Tongue (tissue), 2 donors: ENCODE results near the gene PMS1. TPM values are rescaled to one million over a fixed set of nuclear protein-coding genes. Genes with fewer than 3 reads are reported as not detected.
"Not testable (repeated sequence)": the region's sequence is repeated elsewhere in the genome, so short reads cannot be mapped to it uniquely, and the experiment has no call there.

Experiments used
- DNase-seq: peaks from one replicate; pipeline ENCODE4 v3.0.0-alpha.2; 2015
- total RNA-seq: library from RNA; depleted of rRNA; stranded (reverse); fragments of >200 nt; gene quantifications from one replicate; pipeline ENCODE4 v1.2.3, GENCODE V29; 2014

The PMS1 gene
- total RNA-seq, 1 donor from 2014 or later, result 31.3 TPM

GRCh38 chr2:189818249-189819038 is 34.2 kb downstream of the PMS1 start:
- no peak for DNase-seq

GRCh38 chr2:189819297-189819704 is 35.1 kb downstream of the PMS1 start:
- no peak for DNase-seq

GRCh38 chr2:189821953-189822748 is 37.9 kb downstream of the PMS1 start:
- no peak for DNase-seq

GRCh38 chr2:189824694-189825396 is 40.6 kb downstream of the PMS1 start:
- DNase-seq, result no peak

GRCh38 chr2:189826039-189826438 is 41.8 kb downstream of the PMS1 start:
- no peak for DNase-seq

GRCh38 chr2:189829102-189829833 is 45.0 kb downstream of the PMS1 start:
- no peak for DNase-seq

- no peak for DNase-seq
These were observed 46.3 kb downstream of the PMS1 start for GRCh38 chr2:189830510-189830909.

- DNase-seq, result no peak
These were observed 49.8 kb downstream of the PMS1 start for GRCh38 chr2:189834059-189834458.

- DNase-seq, result not testable (repeated sequence)
These were observed 50.4 kb downstream of the PMS1 start for GRCh38 chr2:189834642-189835041.

GRCh38 chr2:189835855-189836558 is 51.8 kb downstream of the PMS1 start:
- no peak for DNase-seq

- DNase-seq, result peak; percentile 18
These were observed 52.4 kb downstream of the PMS1 start for GRCh38 chr2:189836644-189837043.

- DNase-seq, result no peak
These were observed 53.1 kb downstream of the PMS1 start for GRCh38 chr2:189837326-189837725.

- DNase-seq, result no peak
These were observed 56.8 kb downstream of the PMS1 start for GRCh38 chr2:189841019-189841418.

- DNase-seq, result no peak
These were observed 64.0 kb downstream of the PMS1 start for GRCh38 chr2:189848276-189848675.

- no peak for DNase-seq
These were observed 65.3 kb downstream of the PMS1 start for GRCh38 chr2:189849550-189849949.

- no peak for DNase-seq
These were observed 67.0 kb downstream of the PMS1 start for GRCh38 chr2:189851174-189851826.

- no peak for DNase-seq
These were observed 69.9 kb downstream of the PMS1 start for GRCh38 chr2:189854187-189854586.

GRCh38 chr2:189854940-189855339 is 70.7 kb downstream of the PMS1 start:
- DNase-seq, result no peak

- DNase-seq, result no peak
These were observed 74.0 kb downstream of the PMS1 start for GRCh38 chr2:189858291-189858690.

GRCh38 chr2:189860161-189860560 is 75.9 kb downstream of the PMS1 start:
- no peak for DNase-seq

- no peak for DNase-seq
These were observed 78.5 kb downstream of the PMS1 start for GRCh38 chr2:189862751-189863150.
